HCT116 (cell line): Measurements from ENCODE around the gene CDH4. TPM values are rescaled to one million over a fixed set of nuclear protein-coding genes. Genes with fewer than 3 reads are reported as not detected.

Experiments
- ATAC-seq: fragments of 200-7000 bp; cut with Tn5 transposase; 2 replicates; pipeline ENCODE4 v1.9.1; 2020; ENCODE audit warnings: mild to moderate bottlenecking, moderate library complexity
- BruUV-seq: library from RNA; stranded (reverse); fragments of 400-500 nt; replicated peaks from 2 replicates; lab custom pipeline; 2021; lab: Mats Ljungman, UMichigan
- CTCF ChIA-PET: fragments of 300-600 bp; sonication (Branson Sonifier 250); formaldehyde crosslinking; loops from one replicate; lab custom pipeline; 2021; ENCODE audit warnings: antibody characterized with exemption; lab: Charles Lee
- POLR2A ChIA-PET: fragments of 300-600, 350-600 bp; sonication (Branson Sonifier 250); formaldehyde crosslinking; loops from one replicate; lab custom pipeline; 2021; ENCODE audit warnings: antibody characterized with exemption; lab: Charles Lee
- RAD21 ChIA-PET, 2 experiments: fragments of 300-600 bp; sonication (Branson Sonifier 250); formaldehyde crosslinking; loops; one replicate each; lab custom pipeline; 2023; ENCODE audit warnings: low total read pairs in 2 of 2; ENCODE audit not compliant: uncharacterized antibody in 2 of 2, unreplicated experiment in 2 of 2, low non-redundant PET in 1 of 2; lab: Charles Lee
- DNase-seq: peaks from one replicate; pipeline ENCODE4 v3.0.0-alpha.2; 2010; ENCODE audit warnings: low read depth, low spot score
- H2AFZ ChIP-seq: fragments of 200-600 bp; shearing (Covaris generic), sonication (generic); 2 replicates; pipeline ENCODE4 v1.6.1; 2017; ENCODE audit warnings: low read depth, mixed run types, mixed read lengths, antibody characterized with exemption, low read length; ENCODE audit not compliant: poor library complexity, severe bottlenecking
- H3K27ac ChIP-seq: 2 replicates; pipeline ENCODE4 v1.5.1; 2012; ENCODE audit warnings: low read depth, low read length
- H3K27me3 ChIP-seq: fragments of 200-600 bp; sonication (generic); 2 replicates; pipeline ENCODE4 v1.6.1; 2016; ENCODE audit warnings: mixed run types, low read length, mixed read lengths; ENCODE audit not compliant: insufficient read depth
- H3K36me3 ChIP-seq, 2 experiments: fragments of 200-500 bp in 1 of 2; fragments of 200-600 bp in 1 of 2; sonication (Bioruptor generic) in 1 of 2; sonication (generic) in 1 of 2; 2 replicates each; pipeline versions ENCODE4 v1.5.1 to v1.6.1; 2014 to 2016; ENCODE audit warnings: low read length in 2 of 2, inconsistent platforms in 1 of 2, mixed read lengths in 1 of 2, mixed run types in 1 of 2; ENCODE audit not compliant: insufficient read depth in 2 of 2, control insufficient read depth in 1 of 2
- H3K4me1 ChIP-seq, 2 experiments: fragments of 200-600 bp in 1 of 2; sonication (generic) in 1 of 2; 2 replicates each; pipeline versions ENCODE4 v1.5.1 to v1.6.1; 2012 to 2017; ENCODE audit warnings: low read length in 2 of 2, inconsistent platforms in 1 of 2, mild to moderate bottlenecking in 1 of 2, mixed read lengths in 1 of 2, mixed run types in 1 of 2, moderate library complexity in 1 of 2; ENCODE audit not compliant: insufficient read depth in 2 of 2, control insufficient read depth in 1 of 2
- H3K4me2 ChIP-seq: fragments of 200-600 bp; sonication (generic); 2 replicates; pipeline ENCODE4 v1.6.1; 2017; ENCODE audit warnings: mixed run types, low read length, mixed read lengths
- H3K4me3 ChIP-seq, 2 experiments: fragments of 200-600 bp in 1 of 2; sonication (generic) in 1 of 2; replicated peaks in 1 of 2; 2 replicates each; pipeline ENCODE4 v1.5.1; 2011 to 2016; ENCODE audit warnings: low read length in 2 of 2, control low read depth in 1 of 2, low read depth in 1 of 2, mild to moderate bottlenecking in 1 of 2, mixed read lengths in 1 of 2, mixed run types in 1 of 2
- H3K79me2 ChIP-seq: fragments of 200-600 bp; sonication (generic); 2 replicates; pipeline ENCODE4 v1.6.1; 2017; ENCODE audit warnings: mild to moderate bottlenecking, mixed run types, low read length, moderate library complexity, mixed read lengths; ENCODE audit not compliant: insufficient read depth
- H3K9ac ChIP-seq: fragments of 200-600 bp; sonication (generic); 2 replicates; pipeline ENCODE4 v1.6.1; 2016; ENCODE audit warnings: low read length, mixed read lengths
- H3K9me2 ChIP-seq: fragments of 200-600 bp; sonication (generic), shearing (Covaris generic); 2 replicates; pipeline ENCODE4 v1.6.1; 2017; ENCODE audit warnings: mixed run types, mild to moderate bottlenecking, moderate library complexity; ENCODE audit not compliant: insufficient read depth
- H3K9me3 ChIP-seq, 2 experiments: fragments of 200-500 bp in 1 of 2; fragments of 200-600 bp in 1 of 2; sonication (Bioruptor generic) in 1 of 2; sonication (generic) in 1 of 2; 2 replicates each; pipeline ENCODE4 v1.6.1; 2014 to 2017; ENCODE audit warnings: low read length in 2 of 2, mixed read lengths in 2 of 2, inconsistent platforms in 1 of 2, low read depth in 1 of 2, mild to moderate bottlenecking in 1 of 2, mixed run types in 1 of 2, moderate library complexity in 1 of 2; ENCODE audit not compliant: control insufficient read depth in 1 of 2, insufficient read depth in 1 of 2
- H4K20me1 ChIP-seq: fragments of 200-600 bp; sonication (generic), shearing (Covaris generic); 2 replicates; pipeline ENCODE4 v1.6.1; 2017; ENCODE audit warnings: mixed run types, mild to moderate bottlenecking, moderate library complexity; ENCODE audit not compliant: insufficient read depth
- ATF3 ChIP-seq: IDR thresholded peaks from 2 replicates; pipeline ENCODE4 v1.6.1; 2012
- CBX3 ChIP-seq: IDR thresholded peaks from 2 replicates; pipeline ENCODE4 v1.6.1; 2012; ENCODE audit warnings: low read depth
- CEBPB ChIP-seq: IDR thresholded peaks from 2 replicates; pipeline ENCODE4 v1.6.1; 2012; ENCODE audit warnings: low read depth
- ELF1 ChIP-seq: IDR thresholded peaks from 2 replicates; pipeline ENCODE4 v1.6.1; 2012; ENCODE audit warnings: low read depth, borderline replicate concordance
- EZH2phosphoT487 ChIP-seq: fragments of 200-600 bp; IDR thresholded peaks from 2 replicates; pipeline ENCODE4 v1.6.1; 2018; ENCODE audit warnings: antibody characterized with exemption, borderline replicate concordance
- MAX ChIP-seq: IDR thresholded peaks from 2 replicates; pipeline ENCODE4 v1.6.1; 2012
- POLR2A ChIP-seq: IDR thresholded peaks from 2 replicates; pipeline ENCODE4 v1.7.0; 2011; ENCODE audit warnings: borderline replicate concordance; ENCODE audit not compliant: insufficient read depth, insufficient read length; ENCODE audit errors: extremely low read depth
- RAD21 ChIP-seq: IDR thresholded peaks from 2 replicates; pipeline ENCODE4 v1.6.1; 2012; ENCODE audit warnings: low read depth, mild to moderate bottlenecking
- SP1 ChIP-seq: IDR thresholded peaks from 2 replicates; pipeline ENCODE4 v1.6.1; 2012; ENCODE audit warnings: low read depth
- SRF ChIP-seq: IDR thresholded peaks from 2 replicates; pipeline ENCODE4 v1.6.1; 2012; ENCODE audit warnings: low read depth
- ZFX ChIP-seq: fragments of 450-650 bp; IDR thresholded peaks from 2 replicates; pipeline ENCODE4 v1.6.1; 2017
- ZNF274 ChIP-seq: fragments of 200-500 bp; sonication (Bioruptor generic); IDR thresholded peaks from 2 replicates; pipeline ENCODE4 v1.6.1; 2014; ENCODE audit warnings: mild to moderate bottlenecking, low read depth, low read length, inconsistent platforms
- intact Hi-C: fragments of 100-400 bp; cut with micrococcal nuclease; formaldehyde crosslinking; loops from 2 replicates; pipeline ENCODE4 v1.10.0; 2022
- total RNA-seq: library from RNA; stranded (reverse); gene quantifications from one replicate; pipeline ENCODE4 v1.2.1, GENCODE V29; 2021; ENCODE audit not compliant: unreplicated experiment
- TF ChIP-seq, protein P1 (sequence below): IDR thresholded peaks from 2 replicates; pipeline ENCODE4 v1.6.1; 2011; ENCODE audit warnings: mild to moderate bottlenecking, low read length, moderate library complexity; ENCODE audit not compliant: insufficient replicate concordance; ENCODE audit errors: extremely low read depth

The CDH4 gene
- total RNA-seq, 1 experiment from 2014 or later = not detected

GRCh38 chr20:61926796-61927192 lies 674.7 kb downstream of the CDH4 start (continued):
- TF ChIP-seq, protein P1, sequence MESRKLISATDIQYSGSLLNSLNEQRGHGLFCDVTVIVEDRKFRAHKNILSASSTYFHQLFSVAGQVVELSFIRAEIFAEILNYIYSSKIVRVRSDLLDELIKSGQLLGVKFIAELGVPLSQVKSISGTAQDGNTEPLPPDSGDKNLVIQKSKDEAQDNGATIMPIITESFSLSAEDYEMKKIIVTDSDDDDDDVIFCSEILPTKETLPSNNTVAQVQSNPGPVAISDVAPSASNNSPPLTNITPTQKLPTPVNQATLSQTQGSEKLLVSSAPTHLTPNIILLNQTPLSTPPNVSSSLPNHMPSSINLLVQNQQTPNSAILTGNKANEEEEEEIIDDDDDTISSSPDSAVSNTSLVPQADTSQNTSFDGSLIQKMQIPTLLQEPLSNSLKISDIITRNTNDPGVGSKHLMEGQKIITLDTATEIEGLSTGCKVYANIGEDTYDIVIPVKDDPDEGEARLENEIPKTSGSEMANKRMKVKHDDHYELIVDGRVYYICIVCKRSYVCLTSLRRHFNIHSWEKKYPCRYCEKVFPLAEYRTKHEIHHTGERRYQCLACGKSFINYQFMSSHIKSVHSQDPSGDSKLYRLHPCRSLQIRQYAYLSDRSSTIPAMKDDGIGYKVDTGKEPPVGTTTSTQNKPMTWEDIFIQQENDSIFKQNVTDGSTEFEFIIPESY = no peak
- no peak for TF ChIP-seq CEBPB

DNA sequence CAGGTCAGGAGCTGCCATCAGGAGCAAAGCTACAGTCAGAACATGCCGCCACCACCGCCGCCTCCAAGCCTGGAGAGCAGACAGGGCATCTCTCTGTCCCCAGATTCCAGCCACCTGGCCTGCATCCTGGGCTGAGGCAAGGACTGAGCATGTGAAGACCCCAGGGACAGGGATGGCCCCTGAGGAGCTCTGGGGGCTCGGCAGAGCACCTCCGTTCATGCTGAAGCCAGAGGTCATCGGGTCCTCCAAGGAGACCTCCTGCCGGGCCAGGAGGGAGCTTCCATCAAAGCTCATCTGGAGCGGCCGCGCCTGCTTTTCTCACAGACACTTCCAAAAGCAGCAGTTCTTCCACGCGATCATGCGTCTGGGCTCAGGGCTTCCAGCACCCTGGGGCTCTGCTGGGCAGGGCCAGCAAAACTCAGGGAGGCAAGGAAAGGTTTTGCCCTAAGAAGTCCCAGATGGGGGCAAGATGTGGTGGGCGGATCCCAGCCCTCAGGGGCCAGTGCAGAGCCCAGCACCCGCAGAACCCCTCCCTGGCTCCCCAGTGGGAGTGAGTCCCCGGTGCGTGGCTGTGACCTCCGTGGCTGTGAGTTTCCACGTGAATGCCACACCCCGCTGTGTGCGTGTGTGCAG lies 675.2 kb downstream of the CDH4 start:
- ATAC-seq (no peak), DNase-seq (no peak)
- H3K4me1 ChIP-seq = peaks cover 14 to 15% of the 10 kb centered on the region in 2 experiments
- H3K9me2 ChIP-seq = no peaks in the 10 kb centered on the region
- no peak overlapping the region for H3K9ac ChIP-seq
- no peaks in the 10 kb centered on the region for H3K9me3 ChIP-seq
- no peak overlapping the region for H2AFZ ChIP-seq
- no peaks in the 10 kb centered on the region; the same call in 1 of the 2 replicates for H3K27me3 ChIP-seq
- H3K4me2 ChIP-seq = no peak overlapping the region
- TF ChIP-seq RAD21 (no peak), ZNF274 (no peak), SP1 (no peak), POLR2A (no peak), MAX (no peak), SRF (no peak), ATF3 (no peak), ELF1 (no peak), CBX3 (no peak), ZFX (no peak), EZH2phosphoT487 (no peak)
- TF ChIP-seq, protein P1 = no peak
- H3K36me3 ChIP-seq = no peaks in the 10 kb centered on the region
- ChIA-PET RAD21 (no interaction called here), POLR2A (no interaction called here), CTCF (no interaction called here)
- H3K27ac ChIP-seq = no peak overlapping the region
- no TSS peak for BruUV-seq
- intact Hi-C loops = no loop called here
- H4K20me1 ChIP-seq = no peaks in the 10 kb centered on the region
- no peak overlapping the region for H3K4me3 ChIP-seq
- no peaks in the 10 kb centered on the region for H3K79me2 ChIP-seq
